Liver (tissue), 9 donors: ENCODE data around the gene BEND3. TPM values are rescaled to one million over a fixed set of nuclear protein-coding genes. Genes with fewer than 3 reads are reported as not detected.

ENCODE experiments used
- DNase-seq: peaks from one replicate; pipeline ENCODE4 v3.0.0-alpha.2; 2017; ENCODE audit warnings: low spot score
- H3K27ac ChIP-seq, 2 donors: one replicate each; pipeline ENCODE4 v1.7.0; 2013; ENCODE audit warnings: inconsistent platforms in 2 of 2, low read length in 2 of 2, control low read depth in 1 of 2, low read depth in 1 of 2, mild to moderate bottlenecking in 1 of 2
- H3K27me3 ChIP-seq, 4 donors: one replicate each; pipeline versions ENCODE4 v1.6.1 to v1.7.0; 2013; ENCODE audit warnings: low read length in 3 of 4, inconsistent platforms in 1 of 4, mild to moderate bottlenecking in 1 of 4, moderate library complexity in 1 of 4; ENCODE audit not compliant: control insufficient read depth in 4 of 4, insufficient read depth in 4 of 4
- H3K36me3 ChIP-seq, 4 donors: one replicate each; pipeline versions ENCODE4 v1.6.1 to v1.7.0; 2013; ENCODE audit warnings: low read length in 3 of 4, mild to moderate bottlenecking in 3 of 4, low read depth in 1 of 4, moderate library complexity in 1 of 4; ENCODE audit not compliant: control insufficient read depth in 4 of 4, insufficient read depth in 3 of 4
- H3K4me1 ChIP-seq, 4 donors: one replicate each; pipeline versions ENCODE4 v1.6.1 to v1.7.0; 2013; ENCODE audit warnings: low read length in 3 of 4, mild to moderate bottlenecking in 3 of 4, moderate library complexity in 1 of 4; ENCODE audit not compliant: control insufficient read depth in 4 of 4, insufficient read depth in 4 of 4
- H3K4me3 ChIP-seq, 3 donors: one replicate each; pipeline versions ENCODE4 v1.6.1 to v1.7.0; 2013; ENCODE audit warnings: low read length in 3 of 3, control low read depth in 1 of 3, low read depth in 1 of 3, mild to moderate bottlenecking in 1 of 3
- H3K9ac ChIP-seq, 2 donors: one replicate each; pipeline ENCODE4 v1.7.0; 2013; ENCODE audit warnings: low read length in 2 of 2, mild to moderate bottlenecking in 2 of 2, moderate library complexity in 2 of 2, control low read depth in 1 of 2, low read depth in 1 of 2
- H3K9me3 ChIP-seq, 4 donors: one replicate each; pipeline versions ENCODE4 v1.6.1 to v1.7.0; 2013; ENCODE audit warnings: low read length in 3 of 4; ENCODE audit not compliant: control insufficient read depth in 4 of 4
- CTCF ChIP-seq: fragments of 150-350 bp; IDR thresholded peaks from 2 replicates; pipeline ENCODE4 v1.5.1; 2017; ENCODE audit warnings: improper control_type of control experiment, low read depth, low read length; ENCODE audit not compliant: missing input control
- EGR1 ChIP-seq, 2 donors: IDR thresholded peaks; 2 replicates each; pipeline ENCODE4 v1.6.1; 2016 to 2018; ENCODE audit warnings: antibody characterized with exemption in 2 of 2, low read depth in 2 of 2
- FOXA1 ChIP-seq: IDR thresholded peaks from 2 replicates; pipeline ENCODE4 v1.6.1; 2016; ENCODE audit warnings: antibody characterized with exemption
- FOXA2 ChIP-seq: IDR thresholded peaks from 2 replicates; pipeline ENCODE4 v1.6.1; 2016; ENCODE audit warnings: antibody characterized with exemption
- HNF4G ChIP-seq: IDR thresholded peaks from 2 replicates; pipeline ENCODE4 v1.6.1; 2016; ENCODE audit warnings: antibody characterized with exemption
- JUND ChIP-seq, 2 donors: IDR thresholded peaks; 2 replicates each; pipeline ENCODE4 v1.6.1; 2016; ENCODE audit warnings: antibody characterized with exemption in 2 of 2
- MAX ChIP-seq: IDR thresholded peaks from 2 replicates; pipeline ENCODE4 v1.6.1; 2016; ENCODE audit warnings: antibody characterized with exemption
- NR2F2 ChIP-seq: IDR thresholded peaks from 2 replicates; pipeline ENCODE4 v1.6.1; 2016; ENCODE audit warnings: antibody characterized with exemption
- RAD21 ChIP-seq, 2 donors: IDR thresholded peaks; 2 replicates each; pipeline ENCODE4 v1.6.1; 2016; ENCODE audit warnings: antibody characterized with exemption in 2 of 2, mild to moderate bottlenecking in 2 of 2
- REST ChIP-seq: IDR thresholded peaks from 2 replicates; pipeline ENCODE4 v1.6.1; 2016; ENCODE audit warnings: antibody characterized with exemption, mild to moderate bottlenecking
- RXRA ChIP-seq, 2 donors: IDR thresholded peaks; 2 replicates each; pipeline ENCODE4 v1.6.1; 2017 to 2018; ENCODE audit warnings: antibody characterized with exemption in 2 of 2, mild to moderate bottlenecking in 1 of 2
- SP1 ChIP-seq: IDR thresholded peaks from 2 replicates; pipeline ENCODE4 v1.6.1; 2018; ENCODE audit warnings: antibody characterized with exemption, mild to moderate bottlenecking
- YY1 ChIP-seq: IDR thresholded peaks from 2 replicates; pipeline ENCODE4 v1.6.1; 2016; ENCODE audit warnings: antibody characterized with exemption, mild to moderate bottlenecking
- ZBTB33 ChIP-seq: IDR thresholded peaks from 2 replicates; pipeline ENCODE4 v1.6.1; 2016; ENCODE audit warnings: antibody characterized with exemption
- WGBS: extraction: QIAGEN DNeasy Blood & Tissue Kit; methylation state at CpG from one replicate; pipeline ENCODE4 v1.1.7; 2013; 5-methylcytosine and 5-hydroxymethylcytosine counted together
- polyA plus RNA-seq, 2 donors: library from polyadenylated mRNA; stranded (reverse) in 1 of 2; unstranded in 1 of 2; fragments of 200-250 nt in 1 of 2; fragments of >200 nt in 1 of 2; fragmentation: Nextera tagmentation in 1 of 2; extraction: Ambion mirVana in 1 of 2; gene quantifications; one replicate each; pipeline versions ENCODE4 v1.2.1 to v1.2.3, GENCODE V29; 2013 to 2015
- total RNA-seq, 2 donors: library from RNA; depleted of rRNA; stranded (reverse); fragments of >200 nt; gene quantifications; one replicate each; pipeline ENCODE4 v1.2.3, GENCODE V29; 2014
- donor health status: healthy.
- donor health status: healthy.
- donor health status: healthy.
- donor health status: healthy.
- donor health status: healthy.

Gene BEND3
- total and polyA plus RNA-seq, 4 donors = 0.47 to 1.7 (median 1.2) TPM

- Histone ChIP-seq H3K27me3 (no peaks in the 10 kb centered on the region), H3K9ac (no peak overlapping the region), H3K9me3 (no peaks in the 10 kb centered on the region), H3K36me3 (peaks cover 0 to 5% (median 3%) of the 10 kb centered on the region in 4 donors), H3K4me3 (no peak overlapping the region), H3K4me1 (peaks cover 0 to 5% (median 2%) of the 10 kb centered on the region in 4 donors), H3K27ac (no peak overlapping the region)
- no peak for DNase-seq
- WGBS = 97% methylated on average over 53 of the region's 53 CpGs
- no peak for TF ChIP-seq RXRA (IDR thresholded peaks at IDR 0.05)
- no peak for TF ChIP-seq SP1
- TF ChIP-seq CTCF = no peak
- no peak for TF ChIP-seq FOXA2
- TF ChIP-seq JUND (IDR thresholded peaks at IDR 0.05) = no peak
- no peak for TF ChIP-seq YY1
- TF ChIP-seq HNF4G = no peak
- no peak for TF ChIP-seq MAX
- TF ChIP-seq EGR1 (IDR thresholded peaks at IDR 0.05; ENCODE audit: low read depth in 2 of 2) = no peak
- TF ChIP-seq NR2F2 = no peak
- no peak for TF ChIP-seq ZBTB33
- TF ChIP-seq FOXA1 = no peak
- TF ChIP-seq REST = no peak
- no peak for TF ChIP-seq RAD21 (IDR thresholded peaks at IDR 0.05)
Observed at GRCh38 chr6:107069631-107070548, 45.4 kb downstream of the BEND3 start.
